ENCODE data around the gene PORCN.

The PORCN gene

DNA sequence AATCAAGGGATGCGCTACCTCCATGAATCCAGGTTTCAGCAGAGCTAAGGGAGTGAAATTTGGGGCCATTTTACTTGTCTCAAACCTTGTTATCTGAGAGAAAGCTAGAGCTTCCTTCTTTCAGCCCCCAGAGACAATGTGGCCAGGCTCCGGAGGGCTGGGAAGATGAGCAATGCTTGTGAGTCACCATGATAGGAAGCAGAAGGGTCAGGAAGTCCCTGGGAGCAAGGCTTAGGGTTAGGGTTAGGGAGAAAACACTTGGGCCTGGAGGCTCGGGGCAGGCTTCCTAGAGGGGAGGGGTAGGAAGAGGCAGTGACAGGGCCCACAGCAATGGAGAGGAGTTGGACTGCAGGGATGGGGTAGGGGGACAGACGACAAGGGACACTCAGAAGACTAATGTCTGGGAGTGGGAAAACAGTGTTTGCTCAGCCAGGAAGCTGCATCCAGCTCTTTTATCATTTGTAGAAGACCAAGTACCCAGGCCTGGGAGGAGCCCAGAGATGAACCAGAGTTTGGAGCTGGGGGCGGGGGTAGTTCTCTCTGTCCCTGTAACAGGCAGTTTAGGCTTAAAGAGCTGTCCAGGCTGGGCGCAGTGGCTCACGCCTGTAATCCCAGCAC is 16.4 kb upstream of the PORCN start:
- H3K27me3 ChIP-seq (ENCODE audit: control insufficient read depth in 3 of 3, insufficient read depth in 3 of 3, low read depth in 1 of 3, low read length in 3 of 3), result no peaks in the 10 kb centered on the region
- H3K4me3 ChIP-seq (ENCODE audit: low read length in 2 of 2), result no peak overlapping the region
- no peak overlapping the region for H3K9ac ChIP-seq (ENCODE audit: low read depth, low read length, poor library complexity)
- H3K4me2 ChIP-seq (ENCODE audit: insufficient read depth, low read length, poor library complexity, severe bottlenecking), result no peak overlapping the region
- H3K18ac ChIP-seq (ENCODE audit: low read length), result no peak overlapping the region
- no peak overlapping the region for H4K91ac ChIP-seq (ENCODE audit: low read depth, low read length, poor library complexity)
- no peaks in the 10 kb centered on the region for H3K79me1 ChIP-seq (ENCODE audit: low read depth, low read length)
- no CpG with 5 or more reads among the region's 7 CpGs for WGBS, 2 donors (ENCODE audit: extremely low coverage in 2 of 2, insufficient read length in 2 of 2, insufficient replicate concordance in 1 of 2)
- no peak overlapping the region for H4K8ac ChIP-seq (ENCODE audit: low read depth, low read length)
- H3K23ac ChIP-seq (ENCODE audit: low read depth, low read length, poor library complexity), result no peak overlapping the region
- H3K36me3 ChIP-seq (replicated peaks in 1 of 2; ENCODE audit: control insufficient read depth in 2 of 2, insufficient read depth in 2 of 2, low read length in 2 of 2), result peaks cover 0 to 4% of the 10 kb centered on the region in 2 donors
- H2BK12ac ChIP-seq (ENCODE audit: low read length), result no peak overlapping the region
- no peak overlapping the region for H3K27ac ChIP-seq (replicated peaks; ENCODE audit: low read length)
- no peaks in the 10 kb centered on the region for H3K4me1 ChIP-seq (ENCODE audit: control insufficient read depth in 2 of 2, insufficient read depth in 1 of 2, low read depth in 1 of 2, low read length in 2 of 2)
- H3K14ac ChIP-seq (ENCODE audit: low read length), result no peak overlapping the region
- no peak overlapping the region for H3K4ac ChIP-seq (ENCODE audit: low read length)
- H2AK5ac ChIP-seq (ENCODE audit: low read depth, low read length), result no peak overlapping the region
- peak overlapping the region; percentile 43 for H2AFZ ChIP-seq (ENCODE audit: low read length)
- no peak overlapping the region for H2BK15ac ChIP-seq (ENCODE audit: low read length)
- no peak overlapping the region for H2BK5ac ChIP-seq (ENCODE audit: low read length)
- DNase-seq (ENCODE audit: low spot score), result no peak
- no peak overlapping the region for H2BK120ac ChIP-seq (ENCODE audit: low read depth, low read length)
- H3K9me3 ChIP-seq (replicated peaks in 1 of 2; ENCODE audit: control insufficient read depth in 2 of 2, insufficient read depth in 1 of 2, low read depth in 1 of 2, low read length in 2 of 2), result no peaks in the 10 kb centered on the region

DNA sequence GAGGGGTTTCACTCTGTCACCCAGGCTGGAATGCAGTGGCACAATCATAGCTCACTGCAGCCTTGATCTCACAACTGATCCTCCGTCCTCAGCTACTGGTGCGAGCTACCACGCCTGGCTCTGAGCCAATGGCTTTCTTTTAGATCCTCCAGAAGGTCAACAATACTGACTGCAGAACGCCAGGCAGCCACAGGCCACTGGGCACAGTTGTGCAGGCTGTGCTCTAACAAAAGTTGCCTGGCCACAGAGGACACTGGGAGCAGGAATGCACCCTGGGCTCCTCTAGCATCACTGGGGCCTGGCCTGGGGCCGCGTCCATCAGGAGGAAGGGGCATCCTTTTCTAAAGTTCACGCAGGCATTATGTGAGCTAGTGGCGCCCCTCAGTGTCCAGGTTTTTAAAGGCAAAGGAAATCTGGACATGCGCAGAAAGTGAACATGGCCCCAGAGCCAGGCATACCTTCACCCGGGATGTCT is 14.9 kb upstream of the PORCN start:
- no peak overlapping the region for H4K8ac ChIP-seq (ENCODE audit: low read depth, low read length)
- H3K9me3 ChIP-seq (replicated peaks in 1 of 2; ENCODE audit: control insufficient read depth in 2 of 2, insufficient read depth in 1 of 2, low read depth in 1 of 2, low read length in 2 of 2), result no peaks in the 10 kb centered on the region
- peak; percentile 43 for DNase-seq (ENCODE audit: low spot score)
- H2BK12ac ChIP-seq (ENCODE audit: low read length), result no peak overlapping the region
- no peak overlapping the region for H3K4me3 ChIP-seq (ENCODE audit: low read length in 2 of 2)
- no CpG with 5 or more reads among the region's 10 CpGs for WGBS, 2 donors (ENCODE audit: extremely low coverage in 2 of 2, insufficient read length in 2 of 2, insufficient replicate concordance in 1 of 2)
- no peak overlapping the region for H3K14ac ChIP-seq (ENCODE audit: low read length)
- no peak overlapping the region for H3K4me2 ChIP-seq (ENCODE audit: insufficient read depth, low read length, poor library complexity, severe bottlenecking)
- no peaks in the 10 kb centered on the region for H3K4me1 ChIP-seq (ENCODE audit: control insufficient read depth in 2 of 2, insufficient read depth in 1 of 2, low read depth in 1 of 2, low read length in 2 of 2)
- no peaks in the 10 kb centered on the region for H3K79me1 ChIP-seq (ENCODE audit: low read depth, low read length)
- no peak overlapping the region for H3K27ac ChIP-seq (replicated peaks; ENCODE audit: low read length)
- H2AFZ ChIP-seq (ENCODE audit: low read length), result peak overlapping the region; percentile 72
- H2AK5ac ChIP-seq (ENCODE audit: low read depth, low read length), result no peak overlapping the region
- no peak overlapping the region for H2BK15ac ChIP-seq (ENCODE audit: low read length)
- H3K23ac ChIP-seq (ENCODE audit: low read depth, low read length, poor library complexity), result no peak overlapping the region
- no peak overlapping the region for H3K18ac ChIP-seq (ENCODE audit: low read length)
- H2BK5ac ChIP-seq (ENCODE audit: low read length), result no peak overlapping the region
- no peaks in the 10 kb centered on the region for H3K36me3 ChIP-seq (replicated peaks in 1 of 2; ENCODE audit: control insufficient read depth in 2 of 2, insufficient read depth in 2 of 2, low read length in 2 of 2)
- H3K9ac ChIP-seq (ENCODE audit: low read depth, low read length, poor library complexity), result no peak overlapping the region
- H3K27me3 ChIP-seq (ENCODE audit: control insufficient read depth in 3 of 3, insufficient read depth in 3 of 3, low read depth in 1 of 3, low read length in 3 of 3), result no peaks in the 10 kb centered on the region
- H2BK120ac ChIP-seq (ENCODE audit: low read depth, low read length), result no peak overlapping the region
- no peak overlapping the region for H3K4ac ChIP-seq (ENCODE audit: low read length)
- no peak overlapping the region for H4K91ac ChIP-seq (ENCODE audit: low read depth, low read length, poor library complexity)

GRCh38 chrX:48496660-48497059 is 12.1 kb upstream of the PORCN start:
- no peaks in the 10 kb centered on the region for H3K27me3 ChIP-seq (ENCODE audit: control insufficient read depth in 3 of 3, insufficient read depth in 3 of 3, low read depth in 1 of 3, low read length in 3 of 3)
- H2BK5ac ChIP-seq (ENCODE audit: low read length), result no peak overlapping the region
- no peak overlapping the region for H3K18ac ChIP-seq (ENCODE audit: low read length)
- H3K9ac ChIP-seq (ENCODE audit: low read depth, low read length, poor library complexity), result no peak overlapping the region
- no peak overlapping the region for H2AFZ ChIP-seq (ENCODE audit: low read length)
- H3K79me1 ChIP-seq (ENCODE audit: low read depth, low read length), result no peaks in the 10 kb centered on the region
- no peak overlapping the region for H3K4ac ChIP-seq (ENCODE audit: low read length)
- no peak overlapping the region for H3K27ac ChIP-seq (replicated peaks; ENCODE audit: low read length)
- H2BK12ac ChIP-seq (ENCODE audit: low read length), result no peak overlapping the region
- no CpG with 5 or more reads among the region's 4 CpGs for WGBS, 2 donors (ENCODE audit: extremely low coverage in 2 of 2, insufficient read length in 2 of 2, insufficient replicate concordance in 1 of 2)
- no peak overlapping the region for H3K4me3 ChIP-seq (ENCODE audit: low read length in 2 of 2)
- no peak overlapping the region for H3K14ac ChIP-seq (ENCODE audit: low read length)
- H3K9me3 ChIP-seq (replicated peaks in 1 of 2; ENCODE audit: control insufficient read depth in 2 of 2, insufficient read depth in 1 of 2, low read depth in 1 of 2, low read length in 2 of 2), result no peaks in the 10 kb centered on the region
- H3K4me2 ChIP-seq (ENCODE audit: insufficient read depth, low read length, poor library complexity, severe bottlenecking), result no peak overlapping the region
- no peak overlapping the region for H3K23ac ChIP-seq (ENCODE audit: low read depth, low read length, poor library complexity)
- no peak overlapping the region for H4K8ac ChIP-seq (ENCODE audit: low read depth, low read length)
- no peak for DNase-seq (ENCODE audit: low spot score)
- H2BK120ac ChIP-seq (ENCODE audit: low read depth, low read length), result no peak overlapping the region
- H3K36me3 ChIP-seq (replicated peaks in 1 of 2; ENCODE audit: control insufficient read depth in 2 of 2, insufficient read depth in 2 of 2, low read length in 2 of 2), result no peaks in the 10 kb centered on the region
- H2BK15ac ChIP-seq (ENCODE audit: low read length), result no peak overlapping the region
- H4K91ac ChIP-seq (ENCODE audit: low read depth, low read length, poor library complexity), result no peak overlapping the region
- no peak overlapping the region for H2AK5ac ChIP-seq (ENCODE audit: low read depth, low read length)
- H3K4me1 ChIP-seq (ENCODE audit: control insufficient read depth in 2 of 2, insufficient read depth in 1 of 2, low read depth in 1 of 2, low read length in 2 of 2), result no peaks in the 10 kb centered on the region

GRCh38 chrX:48497871-48498270 is 10.9 kb upstream of the PORCN start:
- Histone ChIP-seq H2BK5ac (ENCODE audit: low read length) (no peak overlapping the region), H2BK12ac (ENCODE audit: low read length) (no peak overlapping the region), H3K9ac (ENCODE audit: low read depth, low read length, poor library complexity) (no peak overlapping the region), H3K4me3 (ENCODE audit: low read length in 2 of 2) (no peak overlapping the region), H2AFZ (ENCODE audit: low read length) (no peak overlapping the region), H3K14ac (ENCODE audit: low read length) (no peak overlapping the region), H3K23ac (ENCODE audit: low read depth, low read length, poor library complexity) (no peak overlapping the region), H3K79me1 (ENCODE audit: low read depth, low read length) (no peaks in the 10 kb centered on the region), H3K36me3 (replicated peaks in 1 of 2; ENCODE audit: control insufficient read depth in 2 of 2, insufficient read depth in 2 of 2, low read length in 2 of 2) (no peaks in the 10 kb centered on the region), H3K18ac (ENCODE audit: low read length) (no peak overlapping the region), H3K4me1 (ENCODE audit: control insufficient read depth in 2 of 2, insufficient read depth in 1 of 2, low read depth in 1 of 2, low read length in 2 of 2) (no peaks in the 10 kb centered on the region), H2BK120ac (ENCODE audit: low read depth, low read length) (no peak overlapping the region), H3K27me3 (ENCODE audit: control insufficient read depth in 3 of 3, insufficient read depth in 3 of 3, low read depth in 1 of 3, low read length in 3 of 3) (no peaks in the 10 kb centered on the region), H3K27ac (replicated peaks; ENCODE audit: low read length) (no peak overlapping the region), H3K9me3 (replicated peaks in 1 of 2; ENCODE audit: control insufficient read depth in 2 of 2, insufficient read depth in 1 of 2, low read depth in 1 of 2, low read length in 2 of 2) (no peaks in the 10 kb centered on the region), H4K8ac (ENCODE audit: low read depth, low read length) (no peak overlapping the region), H3K4ac (ENCODE audit: low read length) (no peak overlapping the region), H3K4me2 (ENCODE audit: insufficient read depth, low read length, poor library complexity, severe bottlenecking) (no peak overlapping the region), H4K91ac (ENCODE audit: low read depth, low read length, poor library complexity) (no peak overlapping the region), H2BK15ac (ENCODE audit: low read length) (no peak overlapping the region), H2AK5ac (ENCODE audit: low read depth, low read length) (no peak overlapping the region)
- no peak for DNase-seq (ENCODE audit: low spot score)
- WGBS, 2 donors (ENCODE audit: extremely low coverage in 2 of 2, insufficient read length in 2 of 2, insufficient replicate concordance in 1 of 2), result no CpG with 5 or more reads among the region's 5 CpGs

Data from neuronal stem cell (in vitro differentiated cells).